ENCODE measurements around the gene SLC22A14.
"Not testable (repeated sequence)": the region's sequence is repeated elsewhere in the genome, so short reads cannot be mapped to it uniquely, and the experiment has no call there.

SLC22A14 gene

GRCh38 chr3:38281895-38282686 lies at the start of gene SLC22A14:
SLC22A14 (plus strand) TSS chr3:38282294; CDS start chr3:38306027, 23,733 bp downstream.
- no peak for DNase-seq (ENCODE audit: low read depth in 2 of 2)

GRCh38 chr3:38232701-38233100 lies 49.4 kb upstream of the SLC22A14 start:
- no peak for DNase-seq (ENCODE audit: low read depth in 2 of 2)

GRCh38 chr3:38235466-38235865 lies 46.6 kb upstream of the SLC22A14 start:
- DNase-seq (ENCODE audit: low read depth in 2 of 2), result no peak

GRCh38 chr3:38238416-38239008 lies 43.6 kb upstream of the SLC22A14 start:
- no peak for DNase-seq (ENCODE audit: low read depth in 2 of 2)

- DNase-seq (ENCODE audit: low read depth in 2 of 2), result not testable (repeated sequence)
Measured at GRCh38 chr3:38242812-38243211, 39.3 kb upstream of the SLC22A14 start.

GRCh38 chr3:38245930-38246329 lies 36.2 kb upstream of the SLC22A14 start:
- DNase-seq (ENCODE audit: low read depth in 2 of 2), result no peak

- no peak for DNase-seq (ENCODE audit: low read depth in 2 of 2)
Measured at GRCh38 chr3:38247366-38248035, 34.6 kb upstream of the SLC22A14 start.

- DNase-seq (ENCODE audit: low read depth in 2 of 2), result no peak
Measured at GRCh38 chr3:38250198-38250597, 31.9 kb upstream of the SLC22A14 start.

- DNase-seq (ENCODE audit: low read depth in 2 of 2), result no peak
Measured at GRCh38 chr3:38251197-38251596, 30.9 kb upstream of the SLC22A14 start.

- no peak for DNase-seq (ENCODE audit: low read depth in 2 of 2)
Measured at GRCh38 chr3:38253704-38254103, 28.4 kb upstream of the SLC22A14 start.

GRCh38 chr3:38254872-38255271 lies 27.2 kb upstream of the SLC22A14 start:
- no peak for DNase-seq (ENCODE audit: low read depth in 2 of 2)

GRCh38 chr3:38255627-38256026 lies 26.5 kb upstream of the SLC22A14 start:
- no peak for DNase-seq (ENCODE audit: low read depth in 2 of 2)

- no peak for DNase-seq (ENCODE audit: low read depth in 2 of 2)
Measured at GRCh38 chr3:38257583-38257982, 24.5 kb upstream of the SLC22A14 start.

- DNase-seq (ENCODE audit: low read depth in 2 of 2), result no peak
Measured at GRCh38 chr3:38260474-38260873, 21.6 kb upstream of the SLC22A14 start.

- DNase-seq (ENCODE audit: low read depth in 2 of 2), result no peak
Measured at GRCh38 chr3:38264353-38264771, 17.7 kb upstream of the SLC22A14 start.

GRCh38 chr3:38264779-38265178 lies 17.3 kb upstream of the SLC22A14 start:
- no peak for DNase-seq (ENCODE audit: low read depth in 2 of 2)

- DNase-seq (ENCODE audit: low read depth in 2 of 2), result no peak
Measured at GRCh38 chr3:38265604-38266307, 16.3 kb upstream of the SLC22A14 start, which contains the start of gene SLC22A13. SLC22A13 (plus strand) TSS chr3:38265812; CDS start chr3:38265861, 49 bp downstream.

GRCh38 chr3:38266810-38267209 lies 15.3 kb upstream of the SLC22A14 start:
- no peak for DNase-seq (ENCODE audit: low read depth in 2 of 2)

- no peak for DNase-seq (ENCODE audit: low read depth in 2 of 2)
Measured at GRCh38 chr3:38267662-38268061, 14.4 kb upstream of the SLC22A14 start.

- no peak for DNase-seq (ENCODE audit: low read depth in 2 of 2)
Measured at GRCh38 chr3:38268087-38268486, 14.0 kb upstream of the SLC22A14 start.

GRCh38 chr3:38268522-38268921 lies 13.6 kb upstream of the SLC22A14 start:
- no peak for DNase-seq (ENCODE audit: low read depth in 2 of 2)

GRCh38 chr3:38270606-38271005 lies 11.5 kb upstream of the SLC22A14 start:
- no peak for DNase-seq (ENCODE audit: low read depth in 2 of 2)
